ENCODE results near the gene CNOT2.
"Not testable (repeated sequence)": the region's sequence is repeated elsewhere in the genome, so short reads cannot be mapped to it uniquely, and the experiment has no call there.

The CNOT2 gene

GRCh38 chr12:70288817-70289216 is 45.6 kb downstream of the CNOT2 start:
- no peak overlapping the region for H3K4me3 ChIP-seq (ENCODE audit: low read depth, low read length)
- TF ChIP-seq CTCF (IDR thresholded peaks at IDR 0.05; ENCODE audit: control insufficient read depth, extremely low read depth, insufficient read depth): no peak
- no peak for DNase-seq (ENCODE audit: low read depth)

DNA sequence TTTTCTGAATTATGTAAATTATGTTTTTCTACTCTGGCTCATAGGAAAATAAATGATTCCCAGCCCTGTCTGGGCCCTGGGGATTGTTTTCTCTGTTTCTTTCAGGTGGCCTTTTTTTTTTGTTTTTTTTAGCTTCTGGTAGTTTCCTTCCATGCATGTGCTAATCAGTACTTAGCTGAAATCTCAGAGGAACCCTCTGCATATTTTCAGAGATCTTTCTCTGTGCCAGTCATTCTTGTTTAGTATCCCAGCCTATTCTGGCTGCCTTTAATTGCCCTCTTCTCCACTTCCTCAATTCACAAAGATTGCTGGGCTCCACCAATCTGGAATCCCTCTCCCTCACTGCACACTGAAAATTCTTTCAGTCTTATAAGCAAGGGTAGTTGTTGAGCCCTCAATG is 46.9 kb downstream of the CNOT2 start:
- no peak for DNase-seq (ENCODE audit: low read depth)
- no peak overlapping the region for H3K4me3 ChIP-seq (ENCODE audit: low read depth, low read length)
- no peak for TF ChIP-seq CTCF (IDR thresholded peaks at IDR 0.05; ENCODE audit: control insufficient read depth, extremely low read depth, insufficient read depth)

GRCh38 chr12:70292017-70292776 is 49.0 kb downstream of the CNOT2 start:
- no peak for TF ChIP-seq CTCF (IDR thresholded peaks at IDR 0.05; ENCODE audit: control insufficient read depth, extremely low read depth, insufficient read depth)
- DNase-seq (ENCODE audit: low read depth): no peak
- no peak overlapping the region for H3K4me3 ChIP-seq (ENCODE audit: low read depth, low read length)

GRCh38 chr12:70304684-70305555 is 61.7 kb downstream of the CNOT2 start:
- not testable (repeated sequence) for DNase-seq (ENCODE audit: low read depth); H3K4me3 ChIP-seq (ENCODE audit: low read depth, low read length)

DNA sequence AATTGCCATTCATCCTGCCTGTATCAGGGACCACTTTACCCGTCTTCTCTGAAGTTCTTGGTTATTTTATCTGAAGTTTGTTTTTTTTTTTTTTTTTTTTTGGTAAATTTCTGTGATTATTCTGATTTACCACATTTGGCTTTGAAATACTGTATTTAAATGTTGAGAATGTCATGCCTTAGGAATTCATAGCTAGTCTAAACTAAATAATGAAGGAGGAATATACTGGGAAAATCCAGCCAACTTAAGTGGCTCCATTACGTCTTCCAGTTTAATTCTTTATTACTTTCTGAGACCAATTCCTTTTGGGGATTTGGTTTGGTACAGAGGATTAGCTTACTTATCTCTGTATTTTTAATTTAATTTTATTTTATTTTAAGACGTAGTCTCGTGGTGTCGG is 62.6 kb downstream of the CNOT2 start:
- no peak for DNase-seq (ENCODE audit: low read depth)
- H3K4me3 ChIP-seq (ENCODE audit: low read depth, low read length): no peak overlapping the region
- TF ChIP-seq CTCF (IDR thresholded peaks at IDR 0.05; ENCODE audit: control insufficient read depth, extremely low read depth, insufficient read depth): no peak

GRCh38 chr12:70306676-70307075 is 63.4 kb downstream of the CNOT2 start:
- no peak for TF ChIP-seq CTCF (IDR thresholded peaks at IDR 0.05; ENCODE audit: control insufficient read depth, extremely low read depth, insufficient read depth)
- no peak for DNase-seq (ENCODE audit: low read depth)
- H3K4me3 ChIP-seq (ENCODE audit: low read depth, low read length): no peak overlapping the region

GRCh38 chr12:70307868-70308267 is 64.6 kb downstream of the CNOT2 start:
- no peak overlapping the region for H3K4me3 ChIP-seq (ENCODE audit: low read depth, low read length)
- DNase-seq (ENCODE audit: low read depth): no peak
- no peak for TF ChIP-seq CTCF (IDR thresholded peaks at IDR 0.05; ENCODE audit: control insufficient read depth, extremely low read depth, insufficient read depth)
